GM19035 (cell line): ENCODE measurements around the gene PLEKHG4.

Experiments used
- ATAC-seq: cut with Tn5 transposase; IDR thresholded peaks from one replicate; pipeline ENCODE4 v1.9.1; 2021; ENCODE audit not compliant: unreplicated experiment

Gene PLEKHG4

DNA sequence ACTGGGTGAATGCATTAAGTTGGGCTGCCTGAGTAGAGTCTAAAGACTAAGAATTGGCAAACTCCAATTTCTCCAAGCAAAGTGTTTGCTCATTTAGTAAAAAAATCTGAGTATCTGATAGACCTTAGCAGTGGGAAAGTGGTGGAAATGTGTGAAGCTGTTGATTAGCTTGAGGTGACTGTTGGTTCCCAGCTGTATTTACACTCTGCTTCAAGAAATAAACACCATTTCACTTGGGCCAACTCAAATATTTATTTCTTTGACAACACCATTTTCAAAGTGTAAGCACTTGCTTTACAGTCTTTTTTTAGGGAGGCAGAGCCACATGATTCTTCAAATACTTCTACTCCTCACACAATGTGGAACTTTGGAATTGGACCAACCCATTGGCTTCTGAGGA, 38.5 kb downstream of the PLEKHG4 start:
- no peak for ATAC-seq

DNA sequence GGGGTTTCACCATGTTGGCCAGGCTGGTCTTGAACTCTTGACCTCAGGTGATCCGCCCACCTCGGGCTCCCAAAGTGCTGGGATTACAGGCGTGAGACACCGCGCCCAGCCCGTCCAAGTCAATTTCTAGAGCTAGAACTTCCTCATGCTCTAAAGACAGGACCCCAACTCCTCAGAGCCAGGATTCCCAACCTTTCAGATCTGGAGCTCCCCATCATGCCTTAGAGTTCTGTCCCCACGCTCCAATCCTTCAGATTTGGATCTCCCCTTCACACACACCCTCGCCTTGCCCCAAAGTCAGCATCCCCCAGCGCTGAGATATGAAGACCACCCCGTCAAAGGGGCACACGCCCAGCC, 46.8 kb downstream of the PLEKHG4 start:
- ATAC-seq = no peak

DNA sequence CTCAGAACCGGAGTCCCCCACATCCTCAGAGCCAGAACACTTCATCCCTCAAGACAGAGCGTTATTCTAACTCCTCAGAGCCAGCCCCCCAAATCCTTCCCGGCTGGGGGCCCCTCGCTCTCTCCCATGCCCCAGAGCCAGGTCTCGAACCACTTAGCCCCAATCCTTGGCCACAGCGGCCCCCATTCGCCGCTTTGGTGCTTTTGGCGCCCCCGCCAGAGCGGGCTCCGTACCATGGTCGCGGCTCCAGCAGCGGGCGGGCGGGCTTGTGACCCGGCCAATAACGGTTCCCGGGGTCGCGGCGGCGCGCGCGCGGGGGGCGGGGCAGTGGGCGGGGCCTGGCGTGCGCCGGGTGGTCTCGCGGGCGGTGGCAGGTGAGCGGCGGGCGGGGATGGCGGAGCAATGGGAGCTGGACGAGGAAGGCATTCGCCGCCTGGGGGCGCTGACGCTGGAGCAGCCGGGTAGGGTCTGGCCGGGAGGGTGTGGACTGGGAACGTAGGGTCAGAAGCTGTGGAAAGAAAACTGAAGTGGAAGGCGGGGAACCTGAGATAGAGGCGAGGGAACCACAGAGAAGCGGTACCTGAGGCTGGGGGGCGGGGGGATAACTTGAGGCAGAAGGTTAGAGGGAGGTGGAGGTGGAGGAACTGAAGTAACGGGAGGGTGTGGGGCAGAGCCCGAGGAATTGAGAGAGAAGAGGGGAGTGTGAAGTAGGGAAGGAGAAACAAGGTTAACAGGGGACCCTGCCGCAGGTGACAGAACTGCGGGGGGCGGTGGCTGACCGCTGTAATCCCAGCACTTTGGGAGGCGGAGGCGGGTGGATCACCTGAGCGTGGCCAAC, 47.4 kb downstream of the PLEKHG4 start, which contains the start of the genes KCTD19 and LRRC36:
Gene KCTD19, minus strand, starts transcription at position 270 of the 838 bp plus-strand sequence. Its CDS starts 34 bp downstream, at position 236.
Gene LRRC36, plus strand, starts transcription at position 344 of the 838 bp plus-strand sequence. Its CDS starts 48 bp downstream, at position 392.
- no peak for ATAC-seq

DNA sequence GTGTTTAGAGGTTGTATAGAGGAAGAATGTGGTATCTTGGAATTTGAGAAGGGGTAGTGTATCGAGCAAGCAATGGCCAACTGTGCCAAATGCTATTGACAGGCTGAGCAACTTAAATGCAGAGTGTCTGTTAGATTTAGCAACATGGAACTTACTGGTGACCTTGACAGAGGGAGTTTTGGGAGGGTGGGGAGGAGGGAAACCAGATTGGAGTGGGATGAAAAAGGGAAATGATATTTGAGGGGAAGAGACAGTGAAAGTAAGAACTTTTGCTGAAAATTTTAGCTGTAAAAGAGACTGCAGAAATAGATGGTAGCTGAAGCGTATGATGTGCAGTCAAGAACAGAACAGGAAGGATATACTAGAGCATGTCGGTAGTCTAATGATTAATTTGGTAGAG, 48.4 kb downstream of the PLEKHG4 start:
- ATAC-seq = no peak

DNA sequence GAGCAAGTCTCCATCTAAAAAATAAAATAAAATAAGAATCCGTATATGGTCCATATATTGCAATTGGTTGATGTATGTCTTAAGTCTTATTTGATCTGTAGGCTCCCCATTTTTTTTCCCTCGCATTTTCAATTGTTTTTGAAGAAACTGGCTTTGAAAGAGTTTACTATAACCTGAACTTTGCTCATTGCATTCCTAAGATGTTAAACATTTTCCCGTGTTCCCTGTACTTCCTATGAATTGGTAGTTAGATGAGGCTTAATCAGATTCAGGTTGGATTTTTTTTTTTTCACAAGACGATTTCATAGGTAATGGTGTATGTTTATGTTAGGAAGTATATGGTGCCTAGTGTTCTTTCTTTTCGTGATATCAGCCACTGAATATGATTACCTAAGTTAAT, 50.6 kb downstream of the PLEKHG4 start:
- no peak for ATAC-seq

DNA sequence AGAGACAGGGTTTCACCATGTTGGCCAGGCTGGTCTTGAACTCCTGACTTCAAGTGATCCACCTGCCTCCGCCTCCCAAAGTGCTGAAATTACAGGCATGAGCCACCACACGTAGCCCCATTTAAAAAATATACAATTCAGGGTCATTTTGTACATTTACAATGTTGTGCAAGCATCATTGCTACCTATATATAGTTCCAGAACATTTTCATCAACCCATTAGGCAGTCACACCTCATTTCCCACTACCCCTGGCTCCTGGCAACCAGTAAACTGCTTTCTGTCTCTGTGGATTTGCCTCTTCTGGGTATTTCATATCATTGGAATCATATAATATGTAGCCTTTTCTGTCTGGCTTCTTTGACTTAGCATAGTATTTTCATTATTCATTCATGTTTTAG, 54.0 kb downstream of the PLEKHG4 start:
- ATAC-seq = no peak

DNA sequence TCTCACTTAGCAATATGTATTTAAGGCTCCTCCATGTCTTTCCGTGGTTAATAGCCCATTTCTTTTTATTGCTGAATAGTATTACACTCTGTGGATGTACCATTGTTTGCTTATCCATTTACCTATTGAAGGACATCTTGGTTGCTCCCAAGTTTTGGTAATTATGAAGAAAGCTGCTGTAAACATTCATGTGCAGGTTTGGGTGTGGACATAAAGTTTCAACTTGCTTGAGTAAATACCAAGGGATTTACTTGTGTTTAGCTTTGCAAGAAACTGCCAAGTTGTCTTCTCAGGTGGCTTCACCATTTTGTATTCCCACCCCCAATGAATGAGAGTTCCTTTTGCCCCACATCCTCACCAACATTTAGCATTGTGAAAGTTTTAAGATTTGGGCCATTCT, 56.8 kb downstream of the PLEKHG4 start:
- ATAC-seq = no peak

DNA sequence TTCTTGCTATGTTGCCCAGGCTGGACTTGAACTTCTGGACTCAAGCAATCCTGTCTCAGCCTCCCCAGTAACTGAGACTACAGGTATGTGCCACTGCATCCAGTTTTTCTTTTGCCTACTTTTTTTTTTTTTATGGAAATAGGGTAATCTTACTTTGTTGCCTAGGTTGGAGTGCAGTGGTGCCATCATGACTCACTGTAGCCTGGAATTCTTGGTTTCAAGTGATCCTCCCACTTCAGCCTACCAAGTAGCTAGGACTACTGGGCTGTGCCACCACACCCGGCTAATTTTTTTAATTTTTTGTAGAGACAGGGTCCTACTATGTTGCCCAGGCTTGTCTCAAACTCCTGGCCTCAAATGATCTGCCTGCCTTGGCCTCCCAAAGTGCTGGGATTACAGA, 57.3 kb downstream of the PLEKHG4 start:
- ATAC-seq = no peak
